MM.1S (cell line): ENCODE results near the gene MAD1L1.

Experiments
- EZH2 ChIP-seq: fragments of 300-600 bp; sonication (generic); optimal IDR thresholded peaks from 2 replicates; pipeline ENCODE3; 2017; ENCODE audit warnings: low read depth, mild to moderate bottlenecking, antibody characterized with exemption, low read length, mixed read lengths
- TF ChIP-seq, protein P1 (sequence below): fragments of 300-600 bp; sonication (generic); IDR thresholded peaks from 2 replicates; pipeline ENCODE4 v1.5.1; 2016; ENCODE audit warnings: antibody characterized with exemption, low read length, mixed read lengths

GRCh38 chr7:2088801-2089200, 143.9 kb downstream of the MAD1L1 start:
- no peak for TF ChIP-seq EZH2
- TF ChIP-seq, protein P1, sequence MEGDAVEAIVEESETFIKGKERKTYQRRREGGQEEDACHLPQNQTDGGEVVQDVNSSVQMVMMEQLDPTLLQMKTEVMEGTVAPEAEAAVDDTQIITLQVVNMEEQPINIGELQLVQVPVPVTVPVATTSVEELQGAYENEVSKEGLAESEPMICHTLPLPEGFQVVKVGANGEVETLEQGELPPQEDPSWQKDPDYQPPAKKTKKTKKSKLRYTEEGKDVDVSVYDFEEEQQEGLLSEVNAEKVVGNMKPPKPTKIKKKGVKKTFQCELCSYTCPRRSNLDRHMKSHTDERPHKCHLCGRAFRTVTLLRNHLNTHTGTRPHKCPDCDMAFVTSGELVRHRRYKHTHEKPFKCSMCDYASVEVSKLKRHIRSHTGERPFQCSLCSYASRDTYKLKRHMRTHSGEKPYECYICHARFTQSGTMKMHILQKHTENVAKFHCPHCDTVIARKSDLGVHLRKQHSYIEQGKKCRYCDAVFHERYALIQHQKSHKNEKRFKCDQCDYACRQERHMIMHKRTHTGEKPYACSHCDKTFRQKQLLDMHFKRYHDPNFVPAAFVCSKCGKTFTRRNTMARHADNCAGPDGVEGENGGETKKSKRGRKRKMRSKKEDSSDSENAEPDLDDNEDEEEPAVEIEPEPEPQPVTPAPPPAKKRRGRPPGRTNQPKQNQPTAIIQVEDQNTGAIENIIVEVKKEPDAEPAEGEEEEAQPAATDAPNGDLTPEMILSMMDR, result no peak
